ENCODE measurements around the gene KRT78. TPM values are rescaled to one million over a fixed set of nuclear protein-coding genes. Genes with fewer than 3 reads are reported as not detected.

Gene KRT78
- total and polyA plus RNA-seq, 2 of the 13 experiments (the other 11 are each of a cell fraction or from before 2014, with no cell fraction given), result not detected

- 0 out of 2 replicates have a peak, but pooled peaks have one; percentile 37 for TF ChIP-seq ZNF574 (CRISPR knock-in tag; IDR thresholded peaks at IDR 0.05)
- no peak for TF ChIP-seq ZNF616 (CRISPR knock-in tag; IDR thresholded peaks at IDR 0.05; ENCODE audit: low read depth)
- peak; percentile 44 to 57; a peak in 1 of 4 replicates for TF ChIP-seq HMGXB4 (CRISPR knock-in tag; IDR thresholded peaks at IDR 0.05; ENCODE audit: borderline replicate concordance in 1 of 2, low read depth in 1 of 2)
- peak; percentile 59; the same call in 1 of the 2 replicates for TF ChIP-seq PATZ1 (CRISPR knock-in tag; IDR thresholded peaks at IDR 0.05)
- no peak for TF ChIP-seq ZNF552 (CRISPR knock-in tag; IDR thresholded peaks at IDR 0.05; ENCODE audit: borderline replicate concordance)
- TF ChIP-seq RFX1 (IDR thresholded peaks at IDR 0.05), result no peak
- no peak; the same call in 1 of the 2 replicates for TF ChIP-seq MIER3 (CRISPR knock-in tag; IDR thresholded peaks at IDR 0.05; ENCODE audit: borderline replicate concordance)
- no peak for TF ChIP-seq ARID4A (CRISPR knock-in tag; IDR thresholded peaks at IDR 0.05; ENCODE audit: borderline replicate concordance)
- no peak for TF ChIP-seq ZNF33B (CRISPR knock-in tag; IDR thresholded peaks at IDR 0.05)
- no peak for TF ChIP-seq STAT6 (CRISPR knock-in tag; IDR thresholded peaks at IDR 0.05; ENCODE audit: borderline replicate concordance)
- no peak for TF ChIP-seq ZNF563 (CRISPR knock-in tag; IDR thresholded peaks at IDR 0.05)
- no peak for TF ChIP-seq FOXK2 (IDR thresholded peaks at IDR 0.05)
- TF ChIP-seq NFKBIZ (CRISPR knock-in tag; IDR thresholded peaks at IDR 0.05), result no peak; the same call in 1 of the 2 replicates
Observed at GRCh38 chr12:52884526-52885293, 35.9 kb upstream of the KRT78 start (continued).
